ENCODE data around the gene SLFNL1.

The SLFNL1 gene

DNA sequence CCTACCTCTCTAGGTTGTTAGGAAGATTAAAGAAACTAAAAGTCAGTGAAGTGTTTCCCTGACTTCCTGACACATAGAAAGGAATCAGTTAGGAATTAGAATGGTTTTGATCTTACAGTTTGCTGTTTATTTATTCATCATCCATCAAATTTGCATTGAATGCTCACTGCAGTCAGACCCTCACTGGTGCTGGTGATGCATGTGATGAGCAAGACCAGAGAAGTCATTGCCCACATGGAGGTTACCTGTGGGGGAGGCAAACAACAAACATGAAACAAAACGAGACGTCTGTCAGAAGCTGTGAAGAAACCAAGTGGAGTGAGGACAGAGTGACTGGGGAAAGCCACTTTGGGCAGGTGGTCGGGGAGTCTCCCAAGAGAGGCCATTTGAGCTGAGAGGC, 35.6 kb downstream of the SLFNL1 start:
- no peak for DNase-seq

DNA sequence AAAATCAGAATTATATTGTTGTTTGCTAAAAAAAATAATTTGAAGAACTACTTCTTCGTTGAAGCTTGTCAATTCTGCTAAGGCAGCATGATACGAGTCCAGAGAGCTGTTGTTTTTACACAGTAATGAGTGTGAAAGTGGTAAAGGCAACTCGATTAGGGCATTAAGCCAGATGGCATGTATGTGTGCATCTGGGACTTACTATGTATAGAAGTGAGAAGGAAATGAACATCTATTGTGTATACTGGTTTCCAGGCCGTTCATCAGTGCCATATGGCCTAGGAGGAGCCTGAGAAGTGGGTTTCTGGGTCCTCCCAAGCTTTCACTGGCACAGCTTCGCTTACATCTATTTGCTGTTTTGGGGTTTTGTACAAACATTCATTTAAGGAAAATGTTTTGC, 36.4 kb downstream of the SLFNL1 start:
- DNase-seq: peak; percentile 53 to 90

DNA sequence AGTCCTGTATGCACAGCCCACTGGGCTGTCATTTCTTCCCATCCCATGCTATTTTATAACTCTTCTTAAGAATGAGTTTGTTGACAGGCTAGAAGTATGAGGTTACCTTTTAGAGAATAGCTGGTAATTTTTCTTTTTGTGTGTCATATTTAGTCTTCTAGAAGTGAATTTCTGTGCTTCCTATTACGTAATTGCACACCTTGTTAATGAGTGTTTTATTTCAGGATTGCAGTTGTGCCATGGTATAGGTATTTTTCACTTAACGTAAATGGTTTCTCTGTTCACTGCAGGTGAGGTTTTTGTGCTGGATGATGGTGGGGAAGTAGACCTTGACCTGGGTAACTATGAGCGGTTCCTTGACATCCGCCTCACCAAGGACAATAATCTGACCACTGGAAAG, 37.0 kb downstream of the SLFNL1 start:
- no peak for DNase-seq

DNA sequence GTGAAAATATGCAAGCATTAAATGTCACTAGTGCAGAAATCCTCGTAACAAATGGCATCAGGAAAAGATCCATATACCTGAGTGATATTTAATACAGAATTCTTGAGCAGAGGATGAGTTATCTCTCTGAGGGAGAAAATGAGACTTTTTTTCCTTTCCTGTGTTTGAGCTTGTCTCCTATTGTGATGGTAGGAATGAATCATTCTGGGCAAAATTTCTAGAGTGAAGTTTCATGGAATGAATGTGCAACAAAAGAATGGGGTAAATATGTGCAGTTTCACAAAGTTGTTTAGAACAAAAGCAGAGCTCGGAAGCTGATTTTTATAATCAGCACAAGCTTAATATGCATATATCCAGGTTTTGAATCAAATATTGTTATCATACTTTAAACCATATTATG, 37.5 kb downstream of the SLFNL1 start:
- no peak for DNase-seq

DNA sequence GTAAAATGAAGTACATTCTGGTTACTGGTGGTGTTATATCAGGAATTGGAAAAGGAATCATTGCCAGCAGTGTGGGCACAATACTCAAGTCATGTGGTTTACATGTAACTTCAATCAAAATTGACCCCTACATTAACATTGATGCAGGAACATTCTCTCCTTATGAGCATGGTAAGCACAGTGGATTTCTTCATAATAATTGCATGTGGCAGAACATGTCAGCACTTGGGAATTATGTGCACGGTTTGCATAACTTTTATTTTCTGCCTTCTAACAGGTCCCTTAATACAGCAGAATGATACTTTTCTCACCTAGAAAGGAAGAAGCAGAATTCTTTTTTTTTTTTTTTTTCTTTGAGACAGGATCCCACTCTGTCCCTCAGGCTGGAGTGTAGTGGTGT, 38.2 kb downstream of the SLFNL1 start:
- DNase-seq: no peak

DNA sequence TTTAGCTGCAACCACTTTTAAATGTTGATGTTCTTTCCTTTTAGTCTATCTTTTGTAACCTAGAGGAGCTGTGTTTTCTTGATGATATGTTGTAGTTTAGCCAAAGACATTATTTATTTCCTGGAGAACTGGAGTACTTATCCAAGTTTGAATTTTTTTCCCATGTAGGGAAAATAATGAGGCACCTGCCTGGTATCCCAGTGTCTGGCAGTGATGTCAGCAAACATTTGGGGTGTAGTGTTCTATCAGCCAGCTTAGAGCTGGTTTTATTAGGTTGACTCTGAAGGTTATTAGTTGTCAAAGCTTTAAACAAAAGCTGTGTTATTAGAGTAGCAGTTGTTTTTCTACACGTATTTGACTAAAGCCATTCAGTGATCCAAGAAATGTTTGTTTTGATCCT, 38.8 kb downstream of the SLFNL1 start:
- DNase-seq: no peak

DNA sequence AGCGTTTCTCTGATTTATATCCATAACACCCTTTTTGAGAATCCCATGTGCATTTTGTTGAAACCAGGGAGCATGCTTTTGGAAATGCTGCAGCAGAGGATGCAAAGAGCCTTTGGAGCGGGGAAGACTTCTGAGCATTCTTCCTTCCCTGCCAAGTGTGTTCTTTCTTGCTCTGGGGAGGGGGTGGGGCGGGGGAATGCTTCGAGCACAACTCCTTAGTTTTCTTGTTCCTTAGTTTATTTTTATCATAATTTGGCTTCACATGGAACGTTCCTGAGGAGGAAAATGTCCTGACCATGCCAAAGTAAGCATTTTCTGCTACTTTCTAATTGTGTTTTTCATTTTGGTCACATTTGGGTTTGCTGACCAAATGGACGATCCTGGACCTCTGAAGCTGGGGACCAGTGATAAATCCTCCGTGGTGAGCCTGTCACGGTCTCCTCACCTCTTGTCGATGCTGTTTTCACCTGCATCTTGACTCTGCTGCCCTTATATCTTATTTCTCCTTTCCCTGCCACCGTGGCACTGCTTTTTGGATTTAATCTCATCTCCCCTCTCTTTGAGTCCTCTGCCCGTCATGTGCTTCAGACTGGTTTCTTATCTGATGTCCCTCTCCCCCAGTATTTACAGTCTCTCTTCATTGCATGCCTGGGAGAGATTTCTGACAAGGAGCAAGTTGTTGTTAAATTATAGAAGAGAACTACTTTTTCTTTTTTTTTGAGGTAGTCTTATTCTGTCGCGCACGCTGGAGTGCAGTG, 39.7 kb downstream of the SLFNL1 start:
- no peak for DNase-seq

DNA sequence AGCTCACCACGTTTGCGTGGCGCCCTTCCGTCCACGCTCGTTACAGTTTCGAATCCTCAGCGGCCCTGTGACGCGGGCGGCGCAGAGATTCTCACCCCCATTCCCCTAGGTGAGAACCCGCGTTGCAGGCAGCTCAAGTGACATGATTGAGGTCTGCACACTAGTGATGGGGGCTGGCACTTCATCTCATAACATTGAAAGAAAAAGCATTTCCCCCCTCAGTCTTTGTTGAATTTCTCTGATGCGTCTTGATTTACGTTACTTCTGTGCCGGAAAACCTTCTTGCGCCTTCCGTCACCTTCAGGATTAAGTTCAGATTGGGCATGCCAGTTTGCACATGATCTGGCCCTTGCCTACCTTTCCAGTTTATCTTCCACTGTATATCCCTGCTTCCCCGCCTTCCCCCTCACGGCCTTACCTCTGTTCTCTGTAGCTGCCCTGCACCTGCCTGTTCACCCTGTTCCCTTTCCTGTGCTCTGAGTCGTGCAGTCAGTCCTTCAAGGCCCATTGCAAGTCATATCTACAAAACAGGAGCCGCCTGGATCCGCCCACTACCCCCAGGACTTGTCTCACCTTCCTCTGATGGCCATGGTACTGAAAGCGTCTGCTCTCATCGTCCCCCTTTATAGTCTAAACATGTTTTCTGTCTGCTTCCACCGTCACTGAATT, 40.9 kb downstream of the SLFNL1 start:
- peak in 1 of 2 experiments; percentile 13 for DNase-seq

DNA sequence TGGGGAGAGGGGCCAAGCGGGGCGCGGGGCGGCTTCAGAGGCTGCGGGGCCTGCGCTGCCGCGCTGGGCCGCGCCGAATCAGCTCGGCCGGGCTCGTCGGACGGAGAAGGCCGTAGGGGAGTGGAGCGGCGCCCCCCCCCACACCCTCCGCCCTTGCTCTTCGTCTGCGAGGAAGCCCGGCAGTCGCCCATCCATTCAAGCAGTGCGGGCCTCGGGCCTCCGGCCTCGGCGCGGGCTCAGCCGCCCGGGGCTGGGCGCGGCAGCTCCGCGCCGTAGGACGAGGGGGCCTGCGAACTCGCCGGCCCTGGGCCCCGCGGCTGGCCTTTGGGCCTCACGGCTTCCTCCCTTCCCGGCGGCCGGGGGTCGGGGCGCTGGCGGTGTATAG, 41.5 kb downstream of the SLFNL1 start:
- DNase-seq: no peak

DNA sequence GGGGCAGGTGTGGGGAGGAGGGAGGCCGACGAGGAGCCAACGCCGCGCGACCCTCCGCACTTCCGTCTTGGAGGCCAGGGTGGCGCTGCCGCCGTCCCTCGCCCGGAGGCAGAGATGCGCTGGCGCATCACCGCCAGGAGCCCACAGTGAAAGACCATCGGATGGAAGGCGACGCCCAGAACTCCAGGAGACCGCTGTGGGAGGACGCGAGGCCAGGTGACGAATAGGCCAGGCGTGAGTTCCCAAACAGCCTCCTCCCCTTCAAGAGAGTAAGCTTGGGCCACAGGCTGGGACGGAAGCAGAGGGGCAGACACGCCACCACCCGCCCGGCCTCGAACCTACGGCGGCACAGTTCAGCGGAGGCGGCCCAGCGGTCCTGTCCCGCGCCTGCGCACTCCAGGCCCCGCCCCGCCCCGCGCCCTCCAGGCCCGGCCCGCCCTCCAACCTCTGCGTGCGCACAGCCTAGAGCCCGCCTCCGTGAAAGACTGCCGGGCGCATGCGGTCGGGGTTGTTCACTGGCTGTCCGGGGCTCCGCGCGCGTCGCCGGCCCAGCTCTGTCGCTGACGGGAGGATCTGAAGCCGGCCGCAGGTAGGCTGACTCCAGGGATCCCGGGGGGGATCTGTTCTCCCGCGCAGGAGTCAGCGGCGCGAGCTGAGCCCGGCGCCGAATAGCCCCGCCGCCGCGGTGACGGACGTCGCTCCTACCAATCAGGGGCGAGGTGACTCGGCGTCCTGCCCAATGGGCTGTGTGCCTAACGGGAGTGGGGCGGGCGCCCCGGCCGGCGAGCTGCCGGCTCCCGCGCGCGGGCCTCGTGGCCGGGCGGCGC, 42.1 kb downstream of the SLFNL1 start, which contains the start of gene CTPS1:
TSS of gene CTPS1 (plus strand) at position 456 of the 827 bp plus-strand sequence. CDS start 3,595 bp downstream, outside the sequence.
- peak; percentile 91 to 99 for DNase-seq

DNA sequence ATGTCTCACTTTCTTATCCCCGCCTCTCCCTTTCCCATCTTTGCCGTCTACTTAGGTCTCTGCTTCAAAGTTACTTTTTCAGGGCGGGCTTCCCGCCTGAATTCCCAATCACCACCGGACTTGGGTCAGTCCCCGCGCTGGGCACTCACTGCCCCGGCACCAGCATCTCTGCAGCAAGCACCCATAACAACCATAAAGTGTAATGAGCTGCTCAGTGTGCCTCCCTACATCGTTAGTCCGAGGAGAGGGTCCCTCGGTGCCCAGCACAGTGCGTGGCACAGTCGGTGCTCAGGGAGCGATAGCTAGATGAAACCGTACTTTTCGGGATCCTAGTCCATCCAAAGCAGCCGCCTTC, 42.7 kb downstream of the SLFNL1 start:
- DNase-seq: no peak

DNA sequence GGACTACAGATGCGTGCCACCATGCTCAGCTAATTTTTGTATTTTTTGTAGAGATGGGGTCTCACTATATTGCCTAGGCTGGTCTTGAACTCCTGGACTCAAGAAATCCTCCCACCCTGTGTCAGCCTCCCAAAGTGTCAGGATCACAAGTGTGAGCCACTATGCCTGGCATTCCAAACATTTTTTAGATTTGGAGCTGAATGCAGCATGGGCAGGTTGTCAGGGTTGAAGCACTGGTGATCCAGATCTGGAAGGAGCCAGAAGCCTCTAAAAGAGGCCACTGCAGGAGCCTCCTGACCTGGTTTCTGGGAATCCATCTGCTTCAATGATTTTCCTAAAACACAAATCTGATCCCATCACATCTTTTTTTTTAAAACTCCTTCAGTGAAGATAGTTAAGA, 43.8 kb downstream of the SLFNL1 start:
- DNase-seq: no peak

DNA sequence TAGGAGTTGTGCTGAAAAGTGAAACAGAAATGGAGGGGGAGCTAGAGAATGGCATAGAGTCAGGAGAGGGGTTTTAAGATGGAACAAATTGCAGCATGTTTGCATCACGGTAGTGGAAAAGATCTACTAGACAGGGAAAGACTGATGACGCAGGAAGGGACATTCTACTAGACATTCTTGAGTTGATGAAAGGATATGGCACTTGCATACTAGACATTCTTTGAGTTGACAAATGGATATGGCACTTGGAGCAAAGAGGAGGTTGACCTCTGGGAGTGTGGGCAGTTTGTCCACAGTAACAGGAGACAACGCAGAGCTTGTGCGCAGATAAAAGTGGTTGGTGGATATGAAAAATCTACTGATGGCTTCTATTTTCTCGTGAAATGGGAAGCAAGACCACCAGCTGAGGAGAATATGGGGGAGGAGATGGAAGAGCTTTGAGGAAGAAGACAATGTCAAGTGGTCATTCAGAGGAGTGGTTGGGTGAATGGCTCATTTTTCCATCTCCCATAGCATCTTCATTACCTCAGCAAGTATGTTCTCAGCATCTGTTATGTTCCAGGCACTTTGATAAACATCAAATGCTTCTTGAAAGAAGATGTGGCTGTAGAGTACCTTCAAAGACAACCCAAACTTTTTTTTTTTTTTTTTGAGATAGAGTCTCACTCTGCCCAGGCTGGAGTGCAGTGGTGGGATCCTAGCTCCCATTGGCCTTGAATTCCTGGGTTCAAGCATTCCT, 44.4 kb downstream of the SLFNL1 start:
- DNase-seq: no peak

DNA sequence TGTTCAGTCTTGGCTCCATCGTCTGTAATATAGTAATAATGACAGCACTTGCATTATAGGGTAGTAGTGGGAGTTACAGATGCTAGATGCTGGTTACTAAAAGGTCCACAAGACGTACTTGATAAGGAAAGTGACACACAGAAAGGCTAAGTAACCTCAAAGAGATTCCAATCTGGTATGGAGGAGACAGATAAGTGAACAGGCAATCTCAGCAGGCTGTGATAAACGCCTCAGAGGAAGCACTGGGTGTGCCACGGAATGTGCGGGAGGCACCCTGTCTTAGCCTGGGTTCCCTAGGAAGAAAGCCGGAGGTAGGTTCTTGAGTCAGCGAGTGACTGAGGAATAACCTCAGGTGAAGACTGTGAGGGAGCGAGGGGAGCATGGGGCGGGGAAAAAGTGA, 46.6 kb downstream of the SLFNL1 start:
- no peak for DNase-seq

DNA sequence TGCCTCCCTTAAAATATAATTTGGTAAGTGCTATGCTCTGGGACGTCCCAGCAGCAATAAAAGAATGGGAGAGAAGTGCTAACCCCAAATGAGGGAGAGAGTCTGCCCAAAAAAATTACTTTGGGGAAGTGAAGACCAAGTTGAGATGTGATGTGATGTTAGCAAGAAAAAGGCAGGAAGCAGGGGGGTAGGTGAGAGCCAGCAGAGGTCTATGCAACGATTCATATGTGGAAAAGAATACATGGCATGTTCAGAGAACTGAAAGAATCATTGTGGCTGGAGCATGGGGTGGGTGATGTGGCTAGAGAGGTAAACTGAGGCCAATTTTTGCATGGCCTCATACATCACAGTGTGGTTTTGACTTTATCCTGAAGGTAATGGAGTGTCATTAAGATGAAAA, 47.6 kb downstream of the SLFNL1 start:
- DNase-seq: no peak

DNA sequence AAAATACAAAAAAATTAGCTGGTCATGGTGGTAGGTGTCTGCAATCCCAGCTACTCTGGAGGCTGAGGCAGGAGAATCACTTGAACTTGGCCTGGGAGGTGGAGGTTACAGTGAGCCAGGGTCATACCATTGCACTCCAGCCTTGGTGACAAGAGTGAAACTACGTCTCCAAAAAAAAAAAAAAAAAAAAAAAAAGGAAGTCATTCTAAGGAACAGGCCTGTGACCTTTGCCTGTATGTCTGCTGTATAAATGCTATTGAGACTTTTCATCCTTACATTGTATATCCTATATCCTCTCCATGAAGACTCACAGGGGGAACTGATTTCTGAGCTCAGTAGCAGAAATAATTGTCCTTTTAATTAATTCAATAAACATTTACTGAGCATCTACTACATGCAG, 49.6 kb downstream of the SLFNL1 start:
- DNase-seq: no peak

DNA sequence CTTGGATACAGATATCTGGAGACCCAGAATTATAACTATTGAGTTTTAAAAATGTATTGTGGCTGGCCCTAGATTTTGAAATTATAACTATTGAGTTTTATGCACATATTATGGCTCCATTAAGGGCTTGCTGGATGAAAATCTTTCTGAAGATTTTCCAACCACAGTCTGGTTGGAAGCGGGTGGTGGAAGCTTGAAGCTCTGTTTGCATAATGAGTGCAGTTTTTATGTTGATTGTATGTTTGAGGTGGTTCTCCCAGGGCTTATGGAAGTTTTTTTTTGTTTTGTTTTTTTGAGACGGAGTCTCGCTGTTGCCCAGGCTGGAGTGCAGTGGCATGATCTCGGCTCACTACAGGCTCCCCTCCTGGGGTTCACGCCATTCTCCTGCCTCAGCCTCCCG, 52.1 kb downstream of the SLFNL1 start:
- DNase-seq: no peak

DNA sequence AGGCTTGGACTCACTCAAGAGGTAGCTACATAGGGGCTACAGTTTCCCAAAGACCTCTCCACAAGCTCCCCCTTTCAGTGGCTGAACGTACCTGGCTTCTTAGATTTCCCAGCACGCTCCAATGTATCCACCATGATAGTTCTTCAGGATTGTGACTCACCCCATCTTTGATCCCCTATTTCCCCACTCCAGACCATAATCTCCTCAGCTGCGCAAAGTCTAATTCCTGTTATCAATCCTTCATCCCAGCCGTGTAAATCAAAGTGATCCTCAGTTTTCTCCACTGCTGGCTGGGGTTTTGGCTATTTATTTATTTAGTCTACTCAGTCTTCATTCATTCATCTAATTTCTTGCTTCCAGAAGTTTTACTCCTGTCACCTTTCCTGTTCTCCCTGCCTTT, 55.1 kb downstream of the SLFNL1 start:
- DNase-seq: no peak

All from NCI-H446 (cell line).